Cardiac fibroblast (primary cell): ENCODE data around the gene CSNK1G3.

ENCODE experiments used
- DNase-seq, 2 donors: peaks; one replicate each; pipeline versions ENCODE4 v3.0.0 to v3.0.0-alpha.2; 2010; ENCODE audit warnings: low read depth in 2 of 2
- H3K4me3 ChIP-seq, 2 donors: replicated peaks in 1 of 2; 1 replicate in 1 of 2; 2 replicates in 1 of 2; pipeline ENCODE4 v1.5.1; 2011; ENCODE audit warnings: low read depth in 2 of 2, low read length in 2 of 2, mild to moderate bottlenecking in 2 of 2, moderate library complexity in 1 of 2
- CTCF ChIP-seq: IDR thresholded peaks from one replicate; pipeline ENCODE4 v1.5.1; 2011; ENCODE audit warnings: low read depth, mild to moderate bottlenecking, low read length, inconsistent platforms

CSNK1G3 gene

GRCh38 chr5:123598028-123598689, 86.2 kb downstream of the CSNK1G3 start:
- no peak overlapping the region for H3K4me3 ChIP-seq
- DNase-seq = no peak
- no peak for TF ChIP-seq CTCF

GRCh38 chr5:123599171-123599570, 87.2 kb downstream of the CSNK1G3 start:
- DNase-seq = peak; percentile 36 to 71
- H3K4me3 ChIP-seq = no peak overlapping the region
- TF ChIP-seq CTCF = no peak

- TF ChIP-seq CTCF = no peak
Measured at GRCh38 chr5:123601610-123602009, 89.6 kb downstream of the CSNK1G3 start.

GRCh38 chr5:123605822-123606221, 93.8 kb downstream of the CSNK1G3 start:
- H3K4me3 ChIP-seq = no peak overlapping the region
- no peak for DNase-seq
- no peak for TF ChIP-seq CTCF

More at GRCh38 chr5:123601610-123602009, 89.6 kb downstream of the CSNK1G3 start:
- no peak overlapping the region for H3K4me3 ChIP-seq
- no peak for DNase-seq

- no peak for TF ChIP-seq CTCF
- no peak overlapping the region for H3K4me3 ChIP-seq
- peak in 1 of 2 donors; percentile 19 for DNase-seq
Measured at GRCh38 chr5:123610209-123610608, 98.2 kb downstream of the CSNK1G3 start.

- DNase-seq = peak; percentile 84 to 86
- H3K4me3 ChIP-seq = no peak overlapping the region
- TF ChIP-seq CTCF = peak; percentile 96
Measured at GRCh38 chr5:123610665-123611405, 98.9 kb downstream of the CSNK1G3 start.
